Skin of body (tissue), 2 donors: ENCODE data around the gene TMEM134. TPM values are rescaled to one million over a fixed set of nuclear protein-coding genes. Genes with fewer than 3 reads are reported as not detected.
A peak's percentile ranks its signal among the peaks of the same experiment; 100 is the strongest.
"Not testable (repeated sequence)": the region's sequence is repeated elsewhere in the genome, so short reads cannot be mapped to it uniquely, and the experiment has no call there.

ENCODE experiments used
- DNase-seq: peaks from one replicate; lab custom pipeline; 2025; lab: John Stamatoyannopoulos, UW
- total RNA-seq: library from RNA; depleted of rRNA; stranded (reverse); fragments of >200 nt; gene quantifications from one replicate; pipeline ENCODE4 v1.2.3, GENCODE V29; 2014

Gene TMEM134
- total RNA-seq, 1 donor from 2014 or later, result 33.7 TPM

DNA sequence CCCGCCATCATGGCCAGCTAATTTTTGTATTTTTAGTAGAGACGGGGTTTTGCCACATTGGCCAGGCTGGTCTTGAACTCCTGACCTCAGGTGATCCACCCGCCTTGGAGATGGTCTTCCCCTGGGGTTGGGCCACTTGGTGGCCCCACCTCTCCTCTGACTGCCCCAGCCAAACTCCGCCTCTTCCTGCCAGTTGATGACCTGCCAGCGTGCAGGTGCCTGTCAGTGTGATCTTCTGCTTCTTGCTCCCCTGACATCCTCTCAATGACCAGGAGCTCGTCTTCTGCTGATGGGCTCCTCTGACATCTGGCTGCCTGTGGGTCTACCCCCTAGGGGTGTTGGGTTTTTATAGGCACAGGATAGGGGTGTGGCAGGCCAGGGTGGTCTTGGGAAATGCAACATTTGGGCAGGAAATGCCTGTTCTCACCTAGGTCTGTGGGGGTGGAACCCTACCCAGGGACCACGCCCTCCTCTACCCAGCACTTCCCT, 16.9 kb upstream of the TMEM134 start:
- not testable (repeated sequence) for DNase-seq

DNA sequence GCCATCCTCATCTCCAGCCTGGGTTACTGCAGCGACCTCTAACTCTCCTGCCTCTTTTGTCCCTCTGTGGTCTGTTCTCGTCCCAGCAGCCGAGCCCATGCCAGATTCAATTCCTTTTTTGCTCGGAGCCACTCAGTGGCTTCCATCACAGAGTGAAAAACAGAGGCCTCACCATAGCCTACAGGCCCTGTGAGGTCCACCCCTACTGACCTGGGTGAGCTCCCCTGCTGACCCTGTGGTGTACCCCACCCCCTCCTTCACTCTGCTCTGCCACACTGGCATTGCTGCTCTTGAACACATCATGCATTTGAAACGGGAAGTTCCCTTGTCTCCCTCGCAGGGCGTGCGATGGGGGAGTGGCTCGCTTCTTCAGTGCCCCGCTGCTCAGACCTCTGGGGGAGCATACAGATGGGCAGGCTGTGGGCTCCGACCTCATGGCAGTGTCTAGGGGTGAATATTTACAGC, 15.8 kb upstream of the TMEM134 start:
- DNase-seq, result no peak

DNA sequence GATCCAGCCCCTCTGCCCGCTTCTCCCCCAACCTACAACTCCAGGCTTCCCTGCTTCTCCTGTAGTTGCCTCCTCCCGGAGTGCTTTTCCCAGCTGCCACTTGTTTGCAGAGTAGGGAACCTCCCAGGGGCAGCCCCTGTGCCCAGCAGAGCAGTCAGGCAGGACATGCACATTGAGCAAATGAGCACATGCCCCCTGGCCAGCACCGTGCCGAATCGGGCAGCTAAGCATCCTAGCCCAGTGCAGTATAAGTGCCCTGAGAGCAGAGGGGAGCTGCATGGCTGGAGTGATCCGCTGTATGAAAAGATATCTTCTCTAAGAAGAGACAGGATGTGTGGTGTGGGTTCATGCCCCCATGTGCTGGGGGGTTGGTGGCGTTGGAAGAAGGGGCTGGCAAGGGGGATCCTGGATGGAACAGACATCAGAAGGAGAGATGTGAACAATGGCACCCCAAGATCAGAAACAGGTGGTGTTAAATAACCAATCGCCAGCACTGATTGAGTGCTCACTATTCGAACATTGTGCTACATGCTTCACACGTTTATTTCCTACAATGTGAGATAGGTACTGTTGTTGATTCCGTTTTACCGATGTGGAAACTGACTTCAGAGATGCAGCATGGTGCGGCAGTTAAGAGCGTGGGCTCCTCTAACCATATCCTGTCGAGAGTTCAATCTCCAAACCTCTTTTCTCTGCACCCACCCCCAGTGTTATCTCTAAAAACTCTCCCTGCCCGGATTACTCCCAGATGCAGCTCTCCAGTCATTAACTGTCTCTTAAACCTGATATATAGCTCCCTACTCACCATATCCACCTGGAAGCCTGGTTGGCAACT, 15.0 kb upstream of the TMEM134 start:
- DNase-seq, result no peak

DNA sequence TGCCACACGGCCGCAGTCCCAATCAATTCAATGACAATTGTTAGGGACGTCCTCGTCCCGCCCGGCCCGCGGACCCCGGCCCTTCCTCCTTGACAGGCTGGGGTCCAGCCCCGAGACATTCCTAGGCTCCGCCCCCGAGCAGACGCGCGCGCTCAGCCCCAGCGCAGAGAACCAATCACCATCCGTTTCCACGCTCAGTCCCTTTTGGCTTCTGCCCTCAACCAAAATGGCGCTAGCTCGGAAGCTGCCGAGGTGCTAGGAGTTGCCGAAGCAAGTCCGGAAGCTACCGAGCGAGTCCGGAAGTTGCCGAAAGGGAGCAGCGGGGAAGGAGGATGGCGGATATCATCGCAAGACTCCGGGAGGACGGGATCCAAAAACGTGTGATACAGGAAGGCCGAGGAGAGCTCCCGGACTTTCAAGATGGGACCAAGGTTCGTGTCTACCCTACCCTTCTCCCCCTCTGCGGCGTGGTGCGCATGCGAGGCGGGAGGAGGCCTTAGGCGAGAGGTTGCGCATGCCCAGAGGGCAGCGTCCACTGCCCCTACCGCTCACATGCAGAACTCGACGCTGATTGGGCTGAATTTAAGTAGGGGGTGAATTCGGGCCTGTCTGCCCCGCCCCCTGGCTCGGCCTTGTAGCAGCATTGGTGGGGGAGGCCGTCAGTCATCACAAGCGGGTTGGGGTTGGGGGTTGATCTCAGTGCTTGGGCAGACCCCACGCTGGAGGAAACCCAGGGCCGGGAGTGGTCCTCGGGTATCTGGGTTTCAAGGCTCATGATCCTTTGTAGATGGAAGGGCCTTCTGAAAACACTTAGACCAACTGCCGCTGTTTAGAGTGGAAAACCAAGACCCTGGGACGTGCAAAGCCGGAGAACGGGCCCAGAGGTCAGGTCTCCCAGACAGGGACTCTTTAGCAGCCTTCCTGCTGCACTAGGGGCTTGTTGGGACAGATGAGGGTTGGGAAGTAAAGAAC, 14.1 kb upstream of the TMEM134 start, which contains the start of gene AIP:
Gene AIP, plus strand, starts transcription at position 200 of the 972 bp plus-strand sequence. Its CDS starts 133 bp downstream, at position 333.
- DNase-seq, result peak; percentile 98

DNA sequence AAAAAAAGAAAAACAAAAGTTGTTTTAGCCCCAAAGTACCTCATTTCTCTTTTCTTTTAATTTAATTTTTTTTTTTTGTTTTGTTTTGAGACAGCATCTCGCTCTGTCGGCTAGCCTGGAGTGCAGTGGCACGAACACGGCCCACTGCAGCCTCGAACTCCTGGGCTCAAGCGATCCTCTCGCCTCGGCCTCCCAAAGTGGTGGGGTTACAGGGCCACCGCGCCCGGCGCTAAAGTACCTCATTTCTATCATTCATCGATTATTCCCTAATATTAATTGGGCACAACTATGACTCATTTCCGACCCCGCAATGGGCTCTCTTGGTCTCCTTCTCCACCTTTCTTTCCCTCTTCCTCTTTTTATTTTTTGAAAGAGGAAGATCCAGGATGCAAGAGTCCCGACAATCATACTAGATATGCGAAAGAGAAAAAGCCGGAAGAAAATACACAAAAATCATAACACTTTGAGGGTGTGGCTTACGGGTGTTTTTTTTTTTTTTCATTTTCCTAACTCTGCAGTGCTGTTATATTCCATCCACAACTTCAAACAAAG, 13.3 kb upstream of the TMEM134 start:
- no peak for DNase-seq

DNA sequence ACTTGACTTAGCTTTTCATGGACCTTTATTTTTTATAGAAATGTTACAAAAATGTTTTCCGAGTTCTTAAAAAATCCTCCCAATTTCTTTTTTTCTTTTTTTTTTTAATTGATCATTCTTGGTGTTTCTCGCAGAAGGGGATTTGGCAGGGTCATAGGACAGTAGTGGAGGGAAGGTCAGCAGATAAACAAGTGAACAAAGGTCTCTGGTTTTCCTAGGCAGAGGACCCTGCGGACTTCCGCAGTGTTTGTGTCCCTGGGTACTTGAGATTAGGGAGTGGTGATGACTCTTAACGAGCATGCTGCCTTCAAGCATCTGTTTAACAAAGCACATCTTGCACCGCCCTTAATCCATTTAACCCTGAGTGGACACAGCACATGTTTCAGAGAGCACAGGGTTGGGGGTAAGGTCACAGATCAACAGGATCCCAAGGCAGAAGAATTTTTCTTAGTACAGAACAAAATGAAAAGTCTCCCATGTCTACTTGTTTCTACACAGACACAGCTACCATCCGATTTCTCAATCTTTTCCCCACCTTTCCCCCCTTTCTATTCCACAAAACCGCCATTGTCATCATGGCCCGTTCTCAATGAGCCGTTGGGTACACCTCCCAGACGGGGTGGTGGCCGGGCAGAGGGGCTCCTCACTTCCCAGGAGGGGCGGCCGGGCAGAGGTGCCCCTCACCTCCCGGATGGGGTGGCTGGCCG, 8.4 kb upstream of the TMEM134 start:
- not testable (repeated sequence) for DNase-seq

DNA sequence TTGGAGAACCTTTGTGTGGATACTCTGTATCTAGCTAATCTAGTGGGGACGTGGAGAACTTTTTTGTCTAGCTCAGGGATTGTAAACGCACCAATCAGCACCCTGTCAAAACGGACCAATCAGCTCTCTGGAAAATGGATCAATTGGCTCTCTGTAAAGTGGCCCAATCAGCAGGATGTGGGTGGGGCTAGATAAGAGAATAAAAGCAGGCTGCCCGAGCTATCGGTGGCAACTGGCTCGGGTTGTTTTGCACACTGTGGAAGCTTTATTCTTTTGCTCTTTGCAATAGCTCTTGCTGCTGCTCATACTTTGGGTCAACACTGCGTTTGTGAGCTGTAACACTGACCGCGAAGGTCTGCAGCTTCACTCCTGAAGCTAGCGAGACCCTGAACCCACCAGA, 7.6 kb upstream of the TMEM134 start:
- DNase-seq, result not testable (repeated sequence)

DNA sequence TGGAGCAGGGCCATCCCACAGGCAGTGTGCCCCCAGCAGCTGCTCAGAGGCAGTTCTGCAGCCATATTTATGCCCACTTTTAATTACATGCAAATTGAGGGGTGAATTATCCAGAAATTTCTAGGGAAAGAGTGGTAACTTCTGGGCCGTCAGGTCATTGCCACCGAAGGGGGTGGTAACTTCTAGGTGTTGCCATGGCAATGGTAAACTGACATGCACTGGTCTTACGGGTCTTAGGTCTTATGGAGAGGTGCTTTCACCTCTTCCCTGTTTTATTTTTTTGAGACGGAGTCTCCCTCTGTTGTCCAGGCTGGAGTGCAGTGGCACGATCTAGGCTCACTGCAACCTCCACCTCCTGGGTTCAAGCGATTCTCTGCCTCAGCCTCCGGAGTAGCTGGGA, 3.8 kb upstream of the TMEM134 start:
- DNase-seq, result no peak

DNA sequence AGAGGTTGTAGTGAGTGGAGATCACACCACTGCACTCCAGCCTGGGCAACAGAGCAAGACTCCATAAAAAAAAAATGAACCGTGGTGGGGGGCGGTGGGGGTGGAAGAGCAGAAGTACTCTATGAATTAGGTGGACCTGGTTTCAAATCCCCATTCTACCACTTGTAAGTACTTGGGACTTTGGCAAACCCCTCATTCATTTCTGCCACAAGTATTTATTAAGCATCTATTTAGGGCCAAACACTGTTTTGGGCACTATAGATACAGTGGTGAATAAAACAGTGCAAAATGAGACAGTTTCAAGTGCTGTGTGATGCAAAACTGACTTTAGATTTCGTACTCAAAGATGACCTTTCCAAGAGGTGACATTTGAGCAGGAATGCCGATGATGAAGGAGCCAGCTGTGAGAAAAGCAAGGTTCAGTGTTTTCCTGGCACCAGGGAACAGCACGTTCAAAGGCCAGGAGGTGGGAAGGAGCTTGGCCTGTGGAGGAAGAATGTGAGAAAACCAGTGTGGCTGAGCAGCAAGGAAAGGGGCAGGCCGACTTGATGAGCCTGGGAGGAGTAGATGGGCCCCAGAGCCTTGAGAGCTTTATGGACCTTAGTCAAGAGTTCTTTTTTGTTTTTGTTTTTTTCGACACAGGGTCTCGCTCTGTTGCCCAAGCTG, 1.4 kb upstream of the TMEM134 start:
- no peak for DNase-seq

DNA sequence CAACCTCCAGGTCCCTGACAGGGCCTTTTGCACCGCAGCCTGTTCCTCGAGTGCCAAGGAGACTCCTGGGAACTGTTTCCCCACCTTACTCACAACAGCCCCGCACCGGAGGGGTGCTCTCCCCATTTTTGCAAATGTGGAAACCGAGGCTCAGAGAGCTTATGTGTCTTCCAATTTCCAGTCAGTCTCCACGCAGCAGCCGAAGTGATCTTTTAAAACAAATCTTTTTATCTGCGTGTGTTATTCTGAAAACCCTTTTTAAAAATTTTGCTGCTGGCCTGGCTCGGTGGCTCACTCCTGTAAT, 409 bp upstream of the TMEM134 start:
- DNase-seq, result no peak

DNA sequence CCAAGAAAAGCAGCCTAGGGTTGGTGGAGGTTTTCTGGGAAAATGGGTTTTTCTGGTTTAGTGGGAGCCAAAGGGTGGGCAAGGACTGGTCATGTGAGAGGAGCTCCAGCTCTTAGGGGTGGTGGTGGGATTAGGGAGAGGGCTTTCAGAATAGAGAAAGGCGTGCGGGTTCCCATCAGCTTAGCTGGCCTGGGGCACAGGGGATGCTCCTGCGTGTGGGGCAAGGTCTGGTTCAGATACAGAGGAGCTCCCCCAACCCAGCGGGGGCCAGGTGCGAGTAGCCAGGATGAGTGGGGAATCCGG, 644 bp downstream of the TMEM134 start:
- no peak for DNase-seq

DNA sequence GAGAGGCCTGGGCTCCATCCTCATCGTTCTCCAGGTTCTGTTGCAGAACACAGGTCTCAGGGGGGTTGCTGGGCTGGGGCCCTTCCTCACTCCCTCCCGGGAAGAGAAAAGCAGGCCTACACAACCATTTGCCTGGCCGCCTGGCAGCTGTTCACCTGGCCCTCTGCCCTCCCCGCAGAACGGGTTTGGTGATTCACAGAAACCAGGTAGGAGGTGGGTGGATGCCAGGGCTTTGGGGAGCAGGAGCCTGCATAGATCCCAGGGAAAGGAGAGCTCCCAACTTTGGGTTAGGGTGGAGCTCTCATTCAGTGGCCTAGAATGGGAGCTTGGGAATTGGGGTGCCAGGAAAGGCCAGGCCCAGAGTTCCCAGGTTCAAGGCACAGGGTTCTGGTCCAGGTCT, 995 bp downstream of the TMEM134 start:
- DNase-seq, result no peak

DNA sequence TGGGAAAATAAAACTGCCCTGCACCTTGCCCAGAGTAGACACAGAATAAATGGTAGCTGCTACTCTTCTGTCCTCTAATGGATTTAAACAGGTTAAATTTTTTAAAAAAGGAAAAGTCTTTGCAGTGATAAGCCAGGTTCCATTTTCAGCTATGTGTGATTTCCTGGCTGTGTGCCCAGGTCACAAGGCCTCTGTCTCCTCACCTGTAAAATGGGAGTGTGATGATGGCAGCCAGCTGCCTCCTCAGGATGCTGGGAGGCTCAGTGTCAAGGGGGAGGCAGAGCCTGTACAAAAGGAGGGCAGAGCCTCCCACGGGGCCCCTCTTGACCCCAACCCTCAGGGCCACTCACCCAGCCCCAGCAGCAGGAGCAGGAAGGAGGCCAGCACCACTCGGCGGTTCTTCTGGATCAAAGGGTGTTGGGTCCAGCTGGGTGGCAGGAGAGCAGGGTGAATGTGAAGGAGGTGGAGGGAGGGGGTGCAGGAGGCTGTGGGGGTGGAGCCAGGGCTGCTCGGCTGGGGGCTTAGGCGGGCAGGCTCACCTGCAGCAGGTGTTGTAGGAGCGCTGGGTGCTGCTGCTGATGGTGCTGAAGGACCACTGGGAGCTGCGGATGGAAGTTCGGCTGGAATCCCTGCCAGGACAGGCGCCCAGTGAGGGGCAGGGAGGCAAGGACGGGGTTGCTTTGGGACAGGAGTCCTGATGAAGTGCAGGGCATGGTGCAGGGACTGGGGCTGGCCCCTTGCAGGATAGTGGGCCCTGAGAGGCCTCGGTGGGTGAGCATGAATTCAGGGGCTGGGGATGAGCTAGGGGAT, 1.9 kb downstream of the TMEM134 start:
- no peak for DNase-seq

DNA sequence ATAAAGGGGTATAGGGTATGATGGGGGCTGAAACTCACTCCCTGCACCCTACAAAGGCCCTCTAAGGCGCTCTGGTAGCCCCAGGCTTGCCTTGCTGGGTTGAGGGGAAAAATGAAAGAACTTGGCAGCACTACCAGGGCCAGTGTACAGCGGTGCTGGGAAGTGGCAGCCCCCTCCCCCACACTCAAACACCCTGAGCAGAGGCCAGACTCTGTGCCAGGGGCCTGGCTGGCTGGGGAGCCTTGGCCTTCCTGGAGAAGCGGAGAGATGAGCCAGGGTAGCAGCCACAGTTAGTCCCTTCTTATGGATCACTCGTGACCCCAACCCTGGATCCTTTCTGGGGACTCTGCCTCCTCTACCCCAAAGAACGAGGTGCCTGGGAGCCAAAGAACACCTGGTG, 2.7 kb downstream of the TMEM134 start:
- no peak for DNase-seq

DNA sequence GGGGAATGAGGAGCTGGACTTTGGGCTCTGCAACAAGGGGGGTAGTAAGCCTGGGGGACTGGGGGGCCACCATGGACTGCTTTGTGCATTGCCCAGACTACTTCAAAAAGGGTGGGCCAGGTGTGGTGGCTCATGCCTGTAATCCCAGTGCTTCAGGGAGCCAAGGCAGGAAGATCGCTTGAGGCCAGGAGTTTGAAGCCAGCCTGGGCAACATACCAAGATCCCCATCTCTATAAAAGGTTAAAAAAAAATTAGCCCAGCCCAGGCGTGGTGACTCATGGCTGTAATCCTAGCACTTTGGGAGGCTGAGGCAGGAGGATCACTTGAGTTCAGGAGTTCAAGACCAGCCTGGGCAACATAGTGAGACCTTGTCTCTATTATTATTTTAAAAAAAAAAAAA, 3.5 kb downstream of the TMEM134 start:
- not testable (repeated sequence) for DNase-seq

DNA sequence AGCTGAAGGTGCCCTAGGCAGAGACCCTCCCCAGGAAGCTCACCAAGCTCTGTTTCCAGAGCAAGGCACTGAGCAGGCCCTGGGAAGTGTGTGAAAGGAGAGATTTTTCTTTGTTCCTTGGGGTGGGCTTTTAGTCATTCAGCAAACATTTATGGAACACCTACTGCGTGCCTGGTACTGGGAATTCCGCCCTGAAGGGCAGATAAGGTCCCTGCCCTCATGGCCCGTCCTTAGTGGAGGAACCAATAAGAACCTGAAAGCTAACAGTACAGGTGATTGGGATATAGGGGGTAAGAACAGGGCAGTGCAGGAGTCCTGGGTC, 3.9 kb downstream of the TMEM134 start:
- DNase-seq, result no peak

DNA sequence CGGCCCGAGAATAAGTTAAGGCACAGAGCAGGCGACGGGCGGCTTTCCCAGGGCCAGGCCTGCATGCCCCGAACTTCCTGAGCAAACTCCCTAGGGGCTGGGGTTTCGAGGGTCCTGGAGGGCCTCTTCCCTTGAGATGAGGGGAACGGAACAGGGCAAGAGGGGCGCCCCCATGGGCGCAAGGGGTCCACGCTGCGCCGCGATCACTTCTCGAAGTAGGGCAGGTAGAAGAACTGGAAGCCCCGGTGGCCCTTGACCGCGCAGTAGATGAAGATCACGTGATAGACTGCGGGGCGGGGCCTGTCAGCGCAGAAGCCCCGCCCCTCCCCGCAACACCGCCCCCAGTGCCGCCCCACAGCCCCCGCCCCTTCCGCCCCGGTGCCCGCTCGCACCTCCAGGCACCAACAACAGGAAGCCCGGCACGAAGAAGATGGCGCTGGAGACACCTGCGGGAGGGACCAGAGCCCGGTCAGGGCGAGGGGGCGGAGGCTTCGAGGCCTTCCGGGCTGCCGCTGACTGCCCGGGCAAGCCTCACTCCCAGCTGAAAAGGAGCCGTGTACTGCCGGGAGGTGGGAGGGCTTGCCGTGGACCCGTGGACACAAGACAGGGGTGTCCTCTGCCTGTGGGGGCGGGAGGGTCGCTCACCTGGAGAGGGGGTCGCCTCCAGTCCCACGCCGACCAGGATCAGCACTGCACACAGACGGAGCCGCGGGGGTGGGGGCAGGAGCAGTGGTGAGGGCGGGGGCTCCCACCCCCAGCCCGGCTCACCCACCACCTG, 4.5 kb downstream of the TMEM134 start:
- peak; percentile 34 for DNase-seq

DNA sequence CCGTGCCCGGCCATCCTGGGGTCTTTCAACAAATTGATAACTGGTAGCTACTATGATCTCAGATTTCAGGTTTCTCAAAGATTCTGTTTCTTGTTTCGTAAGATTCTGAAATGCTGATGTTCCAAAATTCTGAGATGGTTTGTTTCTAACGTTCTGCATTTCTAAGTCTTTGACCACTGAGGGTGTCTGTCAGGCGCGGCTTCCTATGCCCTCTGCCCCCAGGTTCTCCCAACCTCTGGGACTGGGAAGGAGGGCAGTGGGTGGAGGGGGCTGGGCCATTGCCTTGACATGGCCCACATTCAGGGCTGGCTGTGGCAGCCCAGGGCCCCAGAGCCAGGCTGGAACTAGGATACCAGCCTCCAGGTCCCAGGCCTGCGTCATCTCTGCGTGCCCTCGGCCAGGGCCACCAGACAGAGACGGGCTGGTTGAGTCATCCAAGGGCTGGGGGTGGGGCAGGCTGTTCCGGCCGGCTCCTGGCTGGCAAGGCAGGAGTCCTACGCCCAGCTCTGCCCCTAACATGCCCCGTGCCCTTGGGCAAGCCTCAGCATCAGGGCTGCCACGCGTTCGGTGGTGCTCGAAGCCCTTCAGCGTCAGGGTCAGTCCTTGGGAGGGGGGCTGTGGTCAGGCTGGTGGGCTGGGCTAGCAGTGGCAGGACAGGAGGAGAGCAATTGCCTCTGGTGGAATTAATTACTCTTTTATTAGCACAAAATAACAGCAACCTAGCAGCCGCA, 5.2 kb downstream of the TMEM134 start:
- no peak for DNase-seq

DNA sequence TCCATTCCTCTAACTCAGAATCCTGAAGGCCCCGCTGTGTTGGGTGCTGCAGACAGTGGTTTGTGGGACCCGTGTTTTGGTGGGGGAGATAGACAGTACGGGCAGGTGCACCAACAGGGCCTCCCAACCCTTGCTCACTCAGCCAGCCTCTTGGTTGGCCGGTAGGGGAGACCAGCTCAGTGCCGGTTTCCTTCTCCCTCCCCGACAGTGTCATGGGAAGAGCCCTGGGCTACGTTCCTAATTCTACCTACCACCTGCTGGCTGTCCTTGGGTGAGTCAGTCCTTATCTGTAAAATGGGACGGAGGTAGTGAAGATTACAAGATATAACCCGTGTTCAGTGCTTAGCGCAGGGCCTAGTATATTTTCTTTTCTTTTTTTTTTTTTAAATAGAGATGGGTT, 5.9 kb downstream of the TMEM134 start:
- DNase-seq, result no peak
